OCI-LY1 (cell line): ENCODE data around the gene ARHGAP21.

Source experiments
- H2AFZ ChIP-seq: fragments of 200-600 bp; sonication (generic), shearing (Covaris generic); 2 replicates; pipeline ENCODE4 v1.6.0; 2014; ENCODE audit warnings: antibody characterized with exemption, mild to moderate bottlenecking, low read length
- H3F3A ChIP-seq: fragments of 200-600 bp; sonication (generic), shearing (Covaris generic); 2 replicates; pipeline ENCODE4 v1.6.0; 2014; ENCODE audit warnings: mild to moderate bottlenecking, antibody characterized with exemption, low read length, moderate library complexity; ENCODE audit not compliant: insufficient read depth
- H3K27ac ChIP-seq: fragments of 200-600 bp; sonication (generic); 2 replicates; pipeline ENCODE4 v1.5.1; 2014; ENCODE audit warnings: low read length, mixed run types, mild to moderate bottlenecking, low read depth; ENCODE audit not compliant: poor library complexity, severe bottlenecking
- H3K27me3 ChIP-seq: fragments of 200-600 bp; sonication (generic); 2 replicates; pipeline ENCODE4 v1.6.0; 2014; ENCODE audit warnings: antibody characterized with exemption, mild to moderate bottlenecking, low read length, moderate library complexity; ENCODE audit not compliant: insufficient read depth
- H3K36me3 ChIP-seq: fragments of 200-600 bp; sonication (generic); 2 replicates; pipeline ENCODE4 v1.6.1; 2014; ENCODE audit warnings: mild to moderate bottlenecking, antibody characterized with exemption, low read length, moderate library complexity, mixed read lengths; ENCODE audit not compliant: insufficient read depth
- H3K4me1 ChIP-seq: fragments of 200-600 bp; sonication (generic); 2 replicates; pipeline ENCODE4 v1.5.1; 2014; ENCODE audit warnings: mild to moderate bottlenecking, low read length, moderate library complexity; ENCODE audit not compliant: insufficient read depth, severe bottlenecking
- H3K4me2 ChIP-seq: fragments of 200-600 bp; sonication (generic), shearing (Covaris generic); 2 replicates; pipeline ENCODE4 v1.6.1; 2014; ENCODE audit warnings: low read length
- H3K4me3 ChIP-seq: fragments of 200-600 bp; sonication (generic); 2 replicates; pipeline ENCODE4 v1.5.1; 2014; ENCODE audit warnings: low read length, low read depth, mild to moderate bottlenecking, mixed read lengths; ENCODE audit not compliant: poor library complexity, severe bottlenecking
- H3K79me2 ChIP-seq: fragments of 200-600 bp; shearing (Covaris generic); 2 replicates; pipeline ENCODE4 v1.6.1; 2016; ENCODE audit warnings: mixed run types, low read length, mixed read lengths; ENCODE audit not compliant: insufficient read depth
- H3K9ac ChIP-seq: fragments of 200-600 bp; sonication (generic), shearing (Covaris generic); 2 replicates; pipeline ENCODE4 v1.6.1; 2014; ENCODE audit warnings: mild to moderate bottlenecking, low read length, mixed read lengths
- H3K9me2 ChIP-seq: fragments of 200-600 bp; sonication (generic), shearing (Covaris generic); 2 replicates; pipeline ENCODE4 v1.6.1; 2014; ENCODE audit warnings: low read depth, mild to moderate bottlenecking, low read length, mixed read lengths
- H3K9me3 ChIP-seq: fragments of 200-600 bp; shearing (Covaris generic); 2 replicates; pipeline ENCODE4 v1.6.1; 2014; ENCODE audit warnings: low read length, mixed read lengths
- H4K20me1 ChIP-seq: fragments of 200-600 bp; sonication (generic), shearing (Covaris generic); 2 replicates; pipeline ENCODE4 v1.6.0; 2016; ENCODE audit warnings: mild to moderate bottlenecking, low read length; ENCODE audit not compliant: insufficient read depth
- EZH2 ChIP-seq: fragments of 200-600 bp; sonication (generic), shearing (Covaris generic); IDR thresholded peaks from 2 replicates; pipeline ENCODE4 v1.8.0; 2017; ENCODE audit warnings: borderline replicate concordance, mixed run types, mild to moderate bottlenecking, antibody characterized with exemption, low read length, moderate library complexity, mixed read lengths
- TF ChIP-seq, protein P1 (sequence below): fragments of 200-600 bp; sonication (generic), shearing (Covaris generic); IDR thresholded peaks from 2 replicates; pipeline ENCODE4 v1.5.1; 2017; ENCODE audit warnings: mild to moderate bottlenecking, antibody characterized with exemption, low read length, moderate library complexity, mixed read lengths

Gene ARHGAP21

DNA sequence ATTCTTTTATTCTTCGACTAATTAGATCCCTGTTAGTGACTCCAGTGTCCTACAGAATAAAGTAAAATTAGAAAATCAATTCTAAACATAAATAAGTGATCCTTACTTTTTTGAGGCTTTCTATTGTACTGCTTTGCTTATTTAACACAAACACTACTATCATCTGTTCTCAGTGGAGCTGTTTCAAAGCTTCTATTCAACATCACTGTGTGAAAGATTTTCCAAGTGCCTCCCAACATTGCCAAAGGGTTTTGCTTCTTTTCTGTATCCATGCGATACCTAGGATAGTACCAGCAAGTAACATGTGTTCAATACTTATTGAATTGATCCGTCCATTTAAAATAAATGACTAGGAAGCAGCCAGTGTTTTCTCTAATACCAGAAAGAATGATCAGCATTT lies 125.7 kb downstream of the ARHGAP21 start:
- Histone ChIP-seq H3K9me3 (no peaks in the 10 kb centered on the region), H3K36me3 (no peaks in the 10 kb centered on the region), H2AFZ (no peak overlapping the region), H3K9ac (no peak overlapping the region), H3K4me2 (no peak overlapping the region), H3K4me1 (no peaks in the 10 kb centered on the region), H3F3A (no peaks in the 10 kb centered on the region), H3K27ac (no peak overlapping the region), H4K20me1 (no peaks in the 10 kb centered on the region), H3K4me3 (no peak overlapping the region), H3K27me3 (no peaks in the 10 kb centered on the region), H3K79me2 (no peaks in the 10 kb centered on the region), H3K9me2 (no peaks in the 10 kb centered on the region)
- no peak for TF ChIP-seq EZH2
- TF ChIP-seq, protein P1, sequence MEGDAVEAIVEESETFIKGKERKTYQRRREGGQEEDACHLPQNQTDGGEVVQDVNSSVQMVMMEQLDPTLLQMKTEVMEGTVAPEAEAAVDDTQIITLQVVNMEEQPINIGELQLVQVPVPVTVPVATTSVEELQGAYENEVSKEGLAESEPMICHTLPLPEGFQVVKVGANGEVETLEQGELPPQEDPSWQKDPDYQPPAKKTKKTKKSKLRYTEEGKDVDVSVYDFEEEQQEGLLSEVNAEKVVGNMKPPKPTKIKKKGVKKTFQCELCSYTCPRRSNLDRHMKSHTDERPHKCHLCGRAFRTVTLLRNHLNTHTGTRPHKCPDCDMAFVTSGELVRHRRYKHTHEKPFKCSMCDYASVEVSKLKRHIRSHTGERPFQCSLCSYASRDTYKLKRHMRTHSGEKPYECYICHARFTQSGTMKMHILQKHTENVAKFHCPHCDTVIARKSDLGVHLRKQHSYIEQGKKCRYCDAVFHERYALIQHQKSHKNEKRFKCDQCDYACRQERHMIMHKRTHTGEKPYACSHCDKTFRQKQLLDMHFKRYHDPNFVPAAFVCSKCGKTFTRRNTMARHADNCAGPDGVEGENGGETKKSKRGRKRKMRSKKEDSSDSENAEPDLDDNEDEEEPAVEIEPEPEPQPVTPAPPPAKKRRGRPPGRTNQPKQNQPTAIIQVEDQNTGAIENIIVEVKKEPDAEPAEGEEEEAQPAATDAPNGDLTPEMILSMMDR = no peak

DNA sequence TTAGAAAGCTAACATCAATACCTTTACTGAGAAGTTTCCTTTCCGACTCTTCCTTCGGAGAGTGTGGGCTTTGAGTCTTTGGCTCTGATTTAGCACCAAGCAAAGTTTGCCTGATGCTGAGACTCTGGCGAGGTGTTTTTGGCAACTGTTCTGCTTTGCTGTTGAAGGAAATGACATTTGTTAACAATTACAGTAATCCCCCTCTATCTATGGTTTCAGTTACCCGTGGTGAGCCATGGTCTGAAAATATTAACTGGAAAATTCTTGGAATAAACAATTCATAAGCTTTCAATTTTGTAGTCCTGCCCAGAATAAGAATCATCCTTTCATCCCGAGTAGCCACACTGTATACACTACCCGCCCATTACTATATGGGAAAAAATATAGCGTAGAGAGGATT lies 126.3 kb downstream of the ARHGAP21 start:
- Histone ChIP-seq H3K36me3 (no peaks in the 10 kb centered on the region), H3F3A (no peaks in the 10 kb centered on the region), H2AFZ (no peak overlapping the region), H3K4me1 (no peaks in the 10 kb centered on the region), H3K79me2 (no peaks in the 10 kb centered on the region), H4K20me1 (no peaks in the 10 kb centered on the region), H3K9ac (no peak overlapping the region), H3K9me3 (no peaks in the 10 kb centered on the region), H3K27ac (no peak overlapping the region), H3K9me2 (no peaks in the 10 kb centered on the region), H3K27me3 (no peaks in the 10 kb centered on the region), H3K4me2 (no peak overlapping the region), H3K4me3 (no peak overlapping the region)
- TF ChIP-seq EZH2 = no peak
- TF ChIP-seq, protein P1 = no peak

DNA sequence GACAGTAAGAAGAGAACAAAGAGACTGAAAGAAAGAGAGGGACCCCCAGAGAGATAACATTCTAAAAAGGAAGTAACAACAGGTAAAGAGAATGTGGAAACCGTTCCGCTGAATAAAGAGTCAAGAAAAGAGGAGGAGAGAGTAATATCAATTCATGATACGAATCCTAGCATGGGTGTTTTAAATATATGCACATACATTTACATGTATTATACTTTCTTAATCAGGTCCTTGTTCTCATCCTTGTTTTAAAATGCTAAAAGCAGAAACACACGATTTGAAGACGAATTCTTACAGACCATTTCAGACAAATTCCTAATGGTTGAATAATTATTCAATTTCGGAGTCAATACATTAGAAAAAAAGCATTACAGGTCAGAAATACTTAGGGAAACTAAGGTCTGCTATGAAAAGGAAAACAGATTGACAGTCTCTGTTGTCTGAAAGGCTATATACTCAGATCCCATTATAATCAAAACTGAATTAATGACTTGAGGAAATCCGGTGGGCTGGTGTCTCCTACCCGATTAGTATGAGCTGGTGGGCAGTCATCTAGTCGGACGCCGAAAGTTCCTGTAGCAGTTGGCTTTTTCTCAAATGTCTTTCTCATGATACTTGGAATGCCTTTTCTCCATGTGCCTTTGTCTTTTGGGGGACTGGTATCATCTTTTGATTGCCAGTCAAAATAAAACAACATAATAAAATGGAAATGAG lies 127.3 kb downstream of the ARHGAP21 start:
- Histone ChIP-seq H3K9me2 (no peaks in the 10 kb centered on the region), H3K9ac (no peak overlapping the region), H3K36me3 (no peaks in the 10 kb centered on the region), H2AFZ (no peak overlapping the region), H3K4me2 (no peak overlapping the region), H3K4me3 (no peak overlapping the region), H3K4me1 (no peaks in the 10 kb centered on the region), H3F3A (no peaks in the 10 kb centered on the region), H3K79me2 (no peaks in the 10 kb centered on the region), H3K9me3 (no peaks in the 10 kb centered on the region), H4K20me1 (no peaks in the 10 kb centered on the region), H3K27ac (no peak overlapping the region), H3K27me3 (no peaks in the 10 kb centered on the region)
- TF ChIP-seq, protein P1 = no peak
- no peak for TF ChIP-seq EZH2
